Muscle of leg (tissue), 11 donors: ENCODE results near the gene SYT13. TPM values are rescaled to one million over a fixed set of nuclear protein-coding genes. Genes with fewer than 3 reads are reported as not detected.

Experiments
- DNase-seq: peaks from one replicate; pipeline ENCODE4 v3.0.0; 2013
- H3K27ac ChIP-seq: one replicate; pipeline ENCODE4 v1.5.1; 2013; ENCODE audit warnings: mild to moderate bottlenecking, low read length, control low read depth
- H3K27me3 ChIP-seq: one replicate; pipeline ENCODE4 v1.6.1; 2013; ENCODE audit warnings: low read length; ENCODE audit not compliant: control insufficient read depth, insufficient read depth
- H3K36me3 ChIP-seq: one replicate; pipeline ENCODE4 v1.6.1; 2013; ENCODE audit warnings: low read length; ENCODE audit not compliant: control insufficient read depth, insufficient read depth
- H3K4me1 ChIP-seq: one replicate; pipeline ENCODE4 v1.6.1; 2013; ENCODE audit warnings: low read length; ENCODE audit not compliant: control insufficient read depth, insufficient read depth
- H3K4me3 ChIP-seq: one replicate; pipeline ENCODE4 v1.5.1; 2013; ENCODE audit warnings: low read length, control low read depth
- H3K9me3 ChIP-seq: replicated peaks from 2 replicates; pipeline ENCODE4 v1.6.1; 2013; ENCODE audit warnings: low read depth, low read length; ENCODE audit not compliant: control insufficient read depth
- WGBS: methylation state at CpG from one replicate; pipeline ENCODE4 v1.1.5; 2013; ENCODE audit warnings: missing lambda C conversion rate; ENCODE audit not compliant: insufficient coverage; 5-methylcytosine and 5-hydroxymethylcytosine counted together
- polyA plus RNA-seq, 8 donors: library from polyadenylated mRNA; unstranded; fragments of 120-200 nt; gene quantifications; one replicate each; pipeline versions ENCODE4 v1.2.1 to v1.2.3, GENCODE V29; 2013; ENCODE audit warnings: inconsistent platforms in 1 of 8, low replicate concordance in 1 of 8; ENCODE audit not compliant: insufficient read length in 8 of 8, insufficient read depth in 1 of 8
- total RNA-seq: library from RNA; stranded (reverse); fragments of 120-200 nt; gene quantifications from one replicate; pipeline ENCODE4 v1.2.4, GENCODE V29; 2013

SYT13 gene
- total and polyA plus RNA-seq, 9 donors, result 0.49 to 1.9 (median 1.2) TPM

GRCh38 chr11:45234306-45235006 lies 51.7 kb downstream of the SYT13 start:
- Histone ChIP-seq H3K4me3 (no peak overlapping the region), H3K27me3 (peaks cover 4% of the 10 kb centered on the region), H3K27ac (no peak overlapping the region), H3K4me1 (peaks cover 6% of the 10 kb centered on the region), H3K36me3 (no peaks in the 10 kb centered on the region), H3K9me3 (no peaks in the 10 kb centered on the region)
- WGBS, result 90% methylated on average over 7 of the region's 15 CpGs
- no peak for DNase-seq

GRCh38 chr11:45233804-45234170 lies 52.4 kb downstream of the SYT13 start:
- peaks cover 5% of the 10 kb centered on the region for H3K36me3 ChIP-seq
- H3K27me3 ChIP-seq, result peaks cover 4% of the 10 kb centered on the region
- no peaks in the 10 kb centered on the region for H3K9me3 ChIP-seq
- H3K4me3 ChIP-seq, result no peak overlapping the region
- 82% methylated on average over 10 of the region's 14 CpGs for WGBS
- no peak for DNase-seq
- H3K27ac ChIP-seq, result no peak overlapping the region
- peaks cover 6% of the 10 kb centered on the region for H3K4me1 ChIP-seq

- H3K27me3 ChIP-seq, result peaks cover 4% of the 10 kb centered on the region
- H3K9me3 ChIP-seq, result no peaks in the 10 kb centered on the region
- no peak overlapping the region for H3K4me3 ChIP-seq
- DNase-seq, result peak; percentile 51
- peaks cover 10% of the 10 kb centered on the region for H3K36me3 ChIP-seq
- peaks cover 6% of the 10 kb centered on the region for H3K4me1 ChIP-seq
- WGBS, result 17% methylated on average over 1 of the region's 17 CpGs
- no peak overlapping the region for H3K27ac ChIP-seq
Observed at GRCh38 chr11:45233121-45233803, 52.9 kb downstream of the SYT13 start.

- WGBS, result 44% methylated on average over 2 of the region's 5 CpGs
- no peak overlapping the region for H3K27ac ChIP-seq
- H3K27me3 ChIP-seq, result peaks cover 4% of the 10 kb centered on the region
- H3K36me3 ChIP-seq, result peaks cover 15% of the 10 kb centered on the region
- no peak overlapping the region for H3K4me3 ChIP-seq
- peak; percentile 21 for DNase-seq
- H3K9me3 ChIP-seq, result no peaks in the 10 kb centered on the region
- peaks cover 4% of the 10 kb centered on the region for H3K4me1 ChIP-seq
Observed at GRCh38 chr11:45232341-45233080, 53.6 kb downstream of the SYT13 start.

- Histone ChIP-seq H3K4me3 (no peak overlapping the region), H3K36me3 (peaks cover 41% of the 10 kb centered on the region), H3K27ac (no peak overlapping the region), H3K9me3 (no peaks in the 10 kb centered on the region), H3K4me1 (peaks cover 4% of the 10 kb centered on the region), H3K27me3 (no peaks in the 10 kb centered on the region)
- 71% methylated on average over 1 of the region's 5 CpGs for WGBS
- DNase-seq, result no peak
Observed at GRCh38 chr11:45229401-45230020, 56.6 kb downstream of the SYT13 start.

GRCh38 chr11:45227836-45228235 lies 58.3 kb downstream of the SYT13 start:
- Histone ChIP-seq H3K27me3 (no peaks in the 10 kb centered on the region), H3K4me1 (no peaks in the 10 kb centered on the region), H3K27ac (no peak overlapping the region), H3K4me3 (no peak overlapping the region), H3K36me3 (peaks cover 56% of the 10 kb centered on the region), H3K9me3 (no peaks in the 10 kb centered on the region)
- DNase-seq, result no peak
- 91% methylated on average over 15 of the region's 19 CpGs for whole genome bisulfite sequencing

GRCh38 chr11:45226901-45227300 lies 59.2 kb downstream of the SYT13 start:
- Histone ChIP-seq H3K27ac (no peak overlapping the region), H3K9me3 (no peaks in the 10 kb centered on the region), H3K27me3 (no peaks in the 10 kb centered on the region), H3K4me3 (no peak overlapping the region), H3K4me1 (no peaks in the 10 kb centered on the region), H3K36me3 (peaks cover 63% of the 10 kb centered on the region)
- no peak for DNase-seq
- WGBS, result 98% methylated on average over 21 of the region's 21 CpGs

GRCh38 chr11:45225961-45226871 lies 59.9 kb downstream of the SYT13 start:
- peaks cover 67% of the 10 kb centered on the region for H3K36me3 ChIP-seq
- no peak for DNase-seq
- 96% methylated on average over 39 of the region's 39 CpGs for WGBS

GRCh38 chr11:45225277-45225676 lies 60.9 kb downstream of the SYT13 start:
- Histone ChIP-seq H3K27ac (no peak overlapping the region), H3K27me3 (no peaks in the 10 kb centered on the region), H3K4me3 (no peak overlapping the region), H3K36me3 (peaks cover 77% of the 10 kb centered on the region), H3K4me1 (no peaks in the 10 kb centered on the region), H3K9me3 (no peaks in the 10 kb centered on the region)
- no CpG with 5 or more reads among the region's 1 CpG for WGBS
- DNase-seq, result no peak

More at GRCh38 chr11:45225961-45226871, 59.9 kb downstream of the SYT13 start:
- Histone ChIP-seq H3K9me3 (no peaks in the 10 kb centered on the region), H3K27me3 (no peaks in the 10 kb centered on the region), H3K4me3 (no peak overlapping the region), H3K4me1 (no peaks in the 10 kb centered on the region), H3K27ac (no peak overlapping the region)
